Measurements from ENCODE around the gene DGLUCY. TPM values are rescaled to one million over a fixed set of nuclear protein-coding genes. Genes with fewer than 3 reads are reported as not detected.

DGLUCY gene
- total RNA-seq, 2 donors from 2014 or later, result 88.0 to 148 TPM

GRCh38 chr14:91205459-91205858, 91.6 kb downstream of the DGLUCY start:
- WGBS, result 87% methylated on average over 7 of the region's 7 CpGs

GRCh38 chr14:91207008-91207407, 93.1 kb downstream of the DGLUCY start:
- no peak for TF ChIP-seq POLR2AphosphoS5 (IDR thresholded peaks at IDR 0.05)
- Histone ChIP-seq H3K27me3 (replicated peaks; ENCODE audit: insufficient read depth) (no peaks in the 10 kb centered on the region), H3K27ac (no peak overlapping the region), H3K4me1 (replicated peaks) (no peaks in the 10 kb centered on the region), H3K36me3 (peaks cover 0 to 4% of the 10 kb centered on the region in 2 donors), H3K9me3 (no peaks in the 10 kb centered on the region), H3K4me3 (no peak overlapping the region)
- WGBS, result 60% methylated on average over 3 of the region's 3 CpGs
- intact Hi-C loops (cut with DNase I), result no loop called here
- DNase-seq (ENCODE audit: low spot score), result no peak

More at GRCh38 chr14:91205459-91205858, 91.6 kb downstream of the DGLUCY start:
- Histone ChIP-seq H3K4me1 (replicated peaks) (no peaks in the 10 kb centered on the region), H3K4me3 (no peak overlapping the region), H3K9me3 (no peaks in the 10 kb centered on the region), H3K27ac (no peak overlapping the region), H3K36me3 (no peaks in the 10 kb centered on the region), H3K27me3 (replicated peaks; ENCODE audit: insufficient read depth) (no peaks in the 10 kb centered on the region)
- intact Hi-C loops (cut with DNase I), result no loop called here
- no peak for DNase-seq (ENCODE audit: low spot score)
- TF ChIP-seq CTCF (IDR thresholded peaks at IDR 0.05) (no peak), POLR2AphosphoS5 (IDR thresholded peaks at IDR 0.05) (no peak), POLR2A (IDR thresholded peaks at IDR 0.05) (no peak)

- DNase-seq (ENCODE audit: low spot score), result no peak
- H3K27me3 ChIP-seq (replicated peaks; ENCODE audit: insufficient read depth), result no peaks in the 10 kb centered on the region
- peaks cover 3 to 11% of the 10 kb centered on the region in 2 donors for H3K36me3 ChIP-seq
- intact Hi-C loops (cut with DNase I), result no loop called here
- 97% methylated on average over 2 of the region's 2 CpGs for WGBS
- H3K4me3 ChIP-seq, result no peak overlapping the region
- TF ChIP-seq CTCF (IDR thresholded peaks at IDR 0.05), result no peak
- no peak for TF ChIP-seq POLR2AphosphoS5 (IDR thresholded peaks at IDR 0.05)
- TF ChIP-seq POLR2A (IDR thresholded peaks at IDR 0.05), result no peak
- no peak overlapping the region for H3K27ac ChIP-seq
- no peaks in the 10 kb centered on the region for H3K9me3 ChIP-seq
- H3K4me1 ChIP-seq (replicated peaks), result no peaks in the 10 kb centered on the region
Measured at GRCh38 chr14:91211017-91211416, 97.1 kb downstream of the DGLUCY start.

GRCh38 chr14:91214306-91214705, 100.4 kb downstream of the DGLUCY start:
- Histone ChIP-seq H3K27ac (no peak overlapping the region), H3K27me3 (replicated peaks; ENCODE audit: insufficient read depth) (no peaks in the 10 kb centered on the region), H3K9me3 (no peaks in the 10 kb centered on the region), H3K4me1 (replicated peaks) (no peaks in the 10 kb centered on the region), H3K4me3 (no peak overlapping the region), H3K36me3 (peaks cover 5 to 11% of the 10 kb centered on the region in 2 donors)
- intact Hi-C loops (cut with DNase I), result no loop called here
- TF ChIP-seq POLR2A (IDR thresholded peaks at IDR 0.05) (no peak), POLR2AphosphoS5 (IDR thresholded peaks at IDR 0.05) (no peak), CTCF (IDR thresholded peaks at IDR 0.05) (no peak)
- no peak for DNase-seq (ENCODE audit: low spot score)
- 92% methylated on average over 6 of the region's 6 CpGs for WGBS

GRCh38 chr14:91215381-91215780, 101.5 kb downstream of the DGLUCY start:
- intact Hi-C loops (cut with DNase I), result no loop called here
- Histone ChIP-seq H3K9me3 (no peaks in the 10 kb centered on the region), H3K4me3 (no peak overlapping the region), H3K36me3 (peaks cover 5 to 11% of the 10 kb centered on the region in 2 donors), H3K27ac (no peak overlapping the region), H3K4me1 (replicated peaks) (no peaks in the 10 kb centered on the region), H3K27me3 (replicated peaks; ENCODE audit: insufficient read depth) (no peaks in the 10 kb centered on the region)
- no peak for TF ChIP-seq POLR2A (IDR thresholded peaks at IDR 0.05)
- no peak for TF ChIP-seq POLR2AphosphoS5 (IDR thresholded peaks at IDR 0.05)
- no peak for TF ChIP-seq CTCF (IDR thresholded peaks at IDR 0.05)
- DNase-seq (ENCODE audit: low spot score), result no peak
- 94% methylated on average over 10 of the region's 10 CpGs for WGBS

Measured in prostate gland (tissue), 2 donors.